ENCODE data around the gene UBE2QL1. TPM values are rescaled to one million over a fixed set of nuclear protein-coding genes. Genes with fewer than 3 reads are reported as not detected.

UBE2QL1 gene
- total RNA-seq, 1 donor = under 0.01 TPM

- DNase-seq (ENCODE audit: low read depth in 2 of 3, low spot score in 2 of 3) = no peak
Observed at GRCh38 chr5:6453937-6454560, 5.4 kb downstream of the UBE2QL1 start.

GRCh38 chr5:6454628-6455053 lies 6.0 kb downstream of the UBE2QL1 start:
- no peak for DNase-seq (ENCODE audit: low read depth in 2 of 3, low spot score in 2 of 3)

- DNase-seq (ENCODE audit: low read depth in 2 of 3, low spot score in 2 of 3) = no peak
Observed at GRCh38 chr5:6455571-6456200, 7.0 kb downstream of the UBE2QL1 start.

GRCh38 chr5:6456766-6457370 lies 8.2 kb downstream of the UBE2QL1 start:
- DNase-seq (ENCODE audit: low read depth in 2 of 3, low spot score in 2 of 3) = no peak

- no peak for DNase-seq (ENCODE audit: low read depth in 2 of 3, low spot score in 2 of 3)
Observed at GRCh38 chr5:6457592-6457991, 8.9 kb downstream of the UBE2QL1 start.

- no peak for DNase-seq (ENCODE audit: low read depth in 2 of 3, low spot score in 2 of 3)
Observed at GRCh38 chr5:6458833-6459232, 10.2 kb downstream of the UBE2QL1 start.

- no peak for DNase-seq (ENCODE audit: low read depth in 2 of 3, low spot score in 2 of 3)
Observed at GRCh38 chr5:6459896-6460295, 11.2 kb downstream of the UBE2QL1 start.

- DNase-seq (ENCODE audit: low read depth in 2 of 3, low spot score in 2 of 3) = no peak
Observed at GRCh38 chr5:6461006-6461405, 12.3 kb downstream of the UBE2QL1 start.

- no peak for DNase-seq (ENCODE audit: low read depth in 2 of 3, low spot score in 2 of 3)
Observed at GRCh38 chr5:6461793-6462650, 13.4 kb downstream of the UBE2QL1 start.

- no peak for DNase-seq (ENCODE audit: low read depth in 2 of 3, low spot score in 2 of 3)
Observed at GRCh38 chr5:6462671-6463070, 14.0 kb downstream of the UBE2QL1 start.

GRCh38 chr5:6464441-6464840 lies 15.8 kb downstream of the UBE2QL1 start:
- no peak for DNase-seq (ENCODE audit: low read depth in 2 of 3, low spot score in 2 of 3)

- no peak for DNase-seq (ENCODE audit: low read depth in 2 of 3, low spot score in 2 of 3)
Observed at GRCh38 chr5:6465831-6466790, 17.5 kb downstream of the UBE2QL1 start.

GRCh38 chr5:6466975-6467567 lies 18.4 kb downstream of the UBE2QL1 start:
- no peak for DNase-seq (ENCODE audit: low read depth in 2 of 3, low spot score in 2 of 3)

- DNase-seq (ENCODE audit: low read depth in 2 of 3, low spot score in 2 of 3) = no peak
Observed at GRCh38 chr5:6467591-6467990, 18.9 kb downstream of the UBE2QL1 start.

GRCh38 chr5:6468104-6468503 lies 19.4 kb downstream of the UBE2QL1 start:
- no peak for DNase-seq (ENCODE audit: low read depth in 2 of 3, low spot score in 2 of 3)

GRCh38 chr5:6468870-6469269 lies 20.2 kb downstream of the UBE2QL1 start:
- no peak for DNase-seq (ENCODE audit: low read depth in 2 of 3, low spot score in 2 of 3)

GRCh38 chr5:6469836-6470235 lies 21.2 kb downstream of the UBE2QL1 start:
- no peak for DNase-seq (ENCODE audit: low read depth in 2 of 3, low spot score in 2 of 3)

GRCh38 chr5:6470672-6471071 lies 22.0 kb downstream of the UBE2QL1 start:
- no peak for DNase-seq (ENCODE audit: low read depth in 2 of 3, low spot score in 2 of 3)

GRCh38 chr5:6471252-6471651 lies 22.6 kb downstream of the UBE2QL1 start:
- DNase-seq (ENCODE audit: low read depth in 2 of 3, low spot score in 2 of 3) = no peak

- DNase-seq (ENCODE audit: low read depth in 2 of 3, low spot score in 2 of 3) = no peak
Observed at GRCh38 chr5:6472792-6473191, 24.1 kb downstream of the UBE2QL1 start.
